Stimulated activated memory B cell treated with anti-CD40 and anti-IgM and Interleukin-4, amounts not matched to agents 10 μg/mL and 1 μg/mL and 100 μg/mL, for 72 hours (primary cell): ENCODE measurements around the gene CDC14B.

Experiments used
- ATAC-seq: fragments of 150-1000 bp; cut with Tn5 transposase; 2 replicates; pipeline ENCODE4 v1.10.0; 2021
- H3K27ac Mint-ChIP-seq: one replicate; pipeline ENCODE4 v1.8.0; 2022; ENCODE audit warnings: mild to moderate bottlenecking, mixed read lengths
- H3K27me3 Mint-ChIP-seq: one replicate; pipeline ENCODE4 v1.8.0; 2022; ENCODE audit warnings: mixed read lengths
- H3K36me3 Mint-ChIP-seq: one replicate; pipeline ENCODE4 v1.8.0; 2022; ENCODE audit warnings: mixed read lengths
- H3K4me1 Mint-ChIP-seq: one replicate; pipeline ENCODE4 v1.8.0; 2022; ENCODE audit warnings: mixed read lengths
- H3K4me3 Mint-ChIP-seq: one replicate; pipeline ENCODE4 v1.8.0; 2022; ENCODE audit warnings: mild to moderate bottlenecking, moderate library complexity, mixed read lengths
- H3K9me3 Mint-ChIP-seq: one replicate; pipeline ENCODE4 v1.8.0; 2022; ENCODE audit warnings: mixed read lengths

Gene CDC14B

DNA sequence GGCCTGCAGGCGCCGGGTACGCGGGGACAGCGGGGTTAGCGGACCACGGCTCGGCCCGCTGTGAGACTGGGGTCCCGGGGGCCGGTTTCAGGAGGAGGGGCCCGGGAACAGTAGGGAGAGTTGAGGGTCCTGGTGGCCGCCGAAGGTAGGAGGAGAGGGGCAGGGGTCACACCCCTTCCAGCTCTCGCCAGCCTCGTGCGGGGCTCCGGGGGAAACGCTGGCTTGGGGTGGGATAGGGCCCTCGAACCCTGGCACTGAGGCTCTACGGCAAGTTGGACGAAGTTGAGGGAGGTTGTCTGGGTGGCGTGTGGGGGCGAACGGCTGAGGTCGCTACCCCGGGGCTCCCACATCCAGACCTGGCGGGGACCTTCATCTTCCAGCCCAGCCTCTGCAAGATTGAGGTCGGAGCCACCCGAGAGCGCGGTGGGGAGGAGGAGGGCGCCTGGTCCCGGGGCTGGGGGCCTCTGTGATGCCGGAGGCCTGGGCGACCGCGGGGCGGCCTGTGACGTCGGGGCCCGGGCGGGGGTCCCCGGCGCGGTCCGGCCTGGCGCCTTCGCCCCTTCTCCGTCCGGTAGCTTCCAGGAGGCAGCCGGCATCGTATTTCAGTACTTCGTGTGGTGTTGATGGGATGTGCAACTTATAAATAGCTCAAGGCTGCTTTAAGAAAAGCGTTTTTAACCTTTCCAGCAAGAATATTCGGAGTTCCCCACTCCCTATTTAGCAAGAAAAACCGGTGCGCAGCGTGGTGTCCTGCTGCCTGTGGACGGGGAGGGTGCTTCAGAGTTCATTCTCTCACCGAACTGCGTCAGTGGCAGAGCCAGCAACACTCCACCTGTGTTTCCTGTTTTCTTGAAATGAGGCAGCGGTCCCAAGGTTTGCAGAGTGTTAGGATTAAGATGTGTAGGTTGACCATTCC, 168.8 kb downstream of the CDC14B start:
- Mint-ChIP-seq H3K4me3 (peak overlapping the region; percentile 89), H3K27me3 (no peaks in the 10 kb centered on the region), H3K27ac (peak overlapping the region; percentile 72), H3K36me3 (peaks cover 6% of the 10 kb centered on the region), H3K4me1 (peaks cover 22% of the 10 kb centered on the region), H3K9me3 (no peaks in the 10 kb centered on the region)
- ATAC-seq = peak; percentile 25
